Activated CD4-positive, alpha-beta T cell treated with anti-CD3 and anti-CD28 coated beads for 24 hours (primary cell): Measurements from ENCODE around the gene CASS4.
A peak's percentile ranks its signal among the peaks of the same experiment; 100 is the strongest.
"Not testable (repeated sequence)": the region's sequence is repeated elsewhere in the genome, so short reads cannot be mapped to it uniquely, and the experiment has no call there.

Source experiments
- DNase-seq, 2 donors: peaks; one replicate each; pipeline ENCODE4 v3.0.0-alpha.2; 2020; ENCODE audit warnings: low read depth in 2 of 2

Gene CASS4

GRCh38 chr20:56392881-56393482, 19.1 kb upstream of the CASS4 start:
- no peak for DNase-seq

- no peak for DNase-seq
These were observed 18.4 kb upstream of the CASS4 start for GRCh38 chr20:56393653-56394052.

GRCh38 chr20:56395166-56395565, 16.9 kb upstream of the CASS4 start:
- no peak for DNase-seq

GRCh38 chr20:56400001-56400640, 11.9 kb upstream of the CASS4 start:
- peak; percentile 21 to 55 for DNase-seq

GRCh38 chr20:56403465-56403864, 8.6 kb upstream of the CASS4 start:
- no peak for DNase-seq

GRCh38 chr20:56405356-56405755, 6.7 kb upstream of the CASS4 start:
- DNase-seq, result not testable (repeated sequence)

- DNase-seq, result no peak
These were observed 5.2 kb upstream of the CASS4 start for GRCh38 chr20:56406910-56407309.

- no peak for DNase-seq
These were observed 2.5 kb upstream of the CASS4 start for GRCh38 chr20:56409521-56409920.

GRCh38 chr20:56409956-56410355, 2.1 kb upstream of the CASS4 start:
- DNase-seq, result no peak

GRCh38 chr20:56411287-56411686, 773 bp upstream of the CASS4 start:
- not testable (repeated sequence) for DNase-seq

- no peak for DNase-seq
These were observed 372 bp downstream of the CASS4 start for GRCh38 chr20:56412473-56412790.

- DNase-seq, result no peak
These were observed 889 bp downstream of the CASS4 start for GRCh38 chr20:56412949-56413348.

- peak; percentile 36 to 39 for DNase-seq
These were observed 3.0 kb downstream of the CASS4 start for GRCh38 chr20:56414842-56415765.

- no peak for DNase-seq
These were observed 5.3 kb downstream of the CASS4 start for GRCh38 chr20:56417402-56417801.

GRCh38 chr20:56417911-56418310, 5.9 kb downstream of the CASS4 start:
- DNase-seq, result no peak

GRCh38 chr20:56418385-56418861, 6.4 kb downstream of the CASS4 start:
- DNase-seq, result no peak

GRCh38 chr20:56420028-56420427, 8.0 kb downstream of the CASS4 start:
- no peak for DNase-seq

- no peak for DNase-seq
These were observed 9.1 kb downstream of the CASS4 start for GRCh38 chr20:56420940-56421688.

GRCh38 chr20:56422076-56422823, 10.2 kb downstream of the CASS4 start:
- DNase-seq, result no peak

GRCh38 chr20:56422824-56423189, 10.7 kb downstream of the CASS4 start:
- DNase-seq, result no peak

GRCh38 chr20:56423211-56423610, 11.2 kb downstream of the CASS4 start:
- no peak for DNase-seq
